Measurements from ENCODE around the gene EIF3J.
"Not testable (repeated sequence)": the region's sequence is repeated elsewhere in the genome, so short reads cannot be mapped to it uniquely, and the experiment has no call there.

The EIF3J gene

DNA sequence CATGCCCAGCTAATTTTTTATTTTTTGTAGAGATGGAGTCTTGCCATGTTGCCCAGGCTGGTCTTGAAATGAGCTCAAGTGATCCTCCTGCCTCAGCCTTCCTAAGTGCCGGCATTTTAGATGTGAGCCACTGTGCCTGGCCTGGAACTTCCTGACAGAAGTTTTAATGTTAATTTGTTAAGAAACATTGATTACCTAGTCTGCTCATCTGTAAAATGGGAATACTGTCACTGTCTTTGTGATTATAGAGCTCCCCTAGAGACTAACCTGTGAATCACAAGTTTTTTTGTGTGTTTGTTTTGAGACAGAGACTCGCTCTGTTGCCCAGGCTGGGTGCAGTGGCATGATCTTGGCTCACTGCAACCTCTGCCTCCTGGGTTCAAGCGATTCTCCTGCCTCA is 4.3 kb upstream of the EIF3J start:
- no peak overlapping the region for H3K27ac Mint-ChIP-seq
- DNase-seq (no peak), ATAC-seq (no peak)
- peaks cover 6% of the 10 kb centered on the region for H3K36me3 Mint-ChIP-seq (ENCODE audit: low read depth)
- H3K4me3 Mint-ChIP-seq = no peak overlapping the region
- H3K27me3 Mint-ChIP-seq = no peaks in the 10 kb centered on the region
- no peaks in the 10 kb centered on the region for H3K9me3 Mint-ChIP-seq
- peaks cover 16% of the 10 kb centered on the region for H3K4me1 Mint-ChIP-seq

- Mint-ChIP-seq H3K9me3 (no peaks in the 10 kb centered on the region), H3K36me3 (ENCODE audit: low read depth) (peaks cover 20% of the 10 kb centered on the region), H3K27ac (peak overlapping the region; percentile 57), H3K4me1 (peaks cover 32% of the 10 kb centered on the region), H3K27me3 (no peaks in the 10 kb centered on the region), H3K4me3 (peak overlapping the region; percentile 97)
- ATAC-seq (no peak), DNase-seq (no peak)
These were observed 1.9 kb upstream of the EIF3J start for GRCh38 chr15:44535092-44535491.

GRCh38 chr15:44535523-44536301 is 1.2 kb upstream of the EIF3J start:
- peaks cover 26% of the 10 kb centered on the region for H3K36me3 Mint-ChIP-seq (ENCODE audit: low read depth)
- peak overlapping the region; percentile 96 for H3K27ac Mint-ChIP-seq
- H3K4me1 Mint-ChIP-seq = peaks cover 38% of the 10 kb centered on the region
- DNase-seq = peak; percentile 50
- ATAC-seq = no peak
- no peaks in the 10 kb centered on the region for H3K9me3 Mint-ChIP-seq
- peak overlapping the region; percentile 97 for H3K4me3 Mint-ChIP-seq
- H3K27me3 Mint-ChIP-seq = no peaks in the 10 kb centered on the region

- DNase-seq (peak; percentile 76), ATAC-seq (peak; percentile 71)
- Mint-ChIP-seq H3K27me3 (no peaks in the 10 kb centered on the region), H3K36me3 (ENCODE audit: low read depth) (peaks cover 33% of the 10 kb centered on the region), H3K27ac (peak overlapping the region; percentile 96), H3K4me1 (peaks cover 45% of the 10 kb centered on the region), H3K4me3 (peak overlapping the region; percentile 97), H3K9me3 (no peaks in the 10 kb centered on the region)
These were observed 515 bp upstream of the EIF3J start for GRCh38 chr15:44536302-44536961.

DNA sequence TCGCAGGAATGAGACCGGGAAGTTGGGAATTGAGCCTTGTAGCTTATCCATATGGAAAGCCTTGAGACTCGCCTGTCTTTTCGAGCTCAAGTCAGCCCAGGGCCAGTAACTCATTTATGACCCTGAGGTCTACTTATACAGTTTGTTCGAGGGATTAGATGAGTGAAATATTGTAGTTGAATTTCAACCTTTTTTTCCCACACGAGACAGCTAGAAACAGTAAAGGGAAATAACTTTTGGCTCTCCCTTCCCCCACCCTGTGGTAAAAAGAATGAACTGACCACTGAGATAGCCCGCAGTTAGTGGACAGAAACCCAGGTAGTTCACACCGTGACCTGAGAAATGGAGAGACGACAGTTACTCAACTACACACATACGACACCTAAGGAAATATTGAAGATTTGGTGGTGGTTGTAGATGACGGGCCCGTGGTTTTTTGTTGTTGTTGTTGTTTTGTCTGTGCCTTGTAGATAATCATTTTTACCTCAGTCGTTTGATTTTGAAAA is 841 bp downstream of the EIF3J start:
- ATAC-seq = no peak
- peak; percentile 20 for DNase-seq
- peaks cover 59% of the 10 kb centered on the region for H3K4me1 Mint-ChIP-seq
- H3K36me3 Mint-ChIP-seq (ENCODE audit: low read depth) = peaks cover 44% of the 10 kb centered on the region
- H3K27me3 Mint-ChIP-seq = no peaks in the 10 kb centered on the region
- peak overlapping the region; percentile 97 for H3K4me3 Mint-ChIP-seq
- peak overlapping the region; percentile 96 for H3K27ac Mint-ChIP-seq
- H3K9me3 Mint-ChIP-seq = no peaks in the 10 kb centered on the region

- Mint-ChIP-seq H3K27me3 (no peaks in the 10 kb centered on the region), H3K4me1 (peaks cover 76% of the 10 kb centered on the region), H3K36me3 (ENCODE audit: low read depth) (peaks cover 53% of the 10 kb centered on the region), H3K4me3 (peak overlapping the region; percentile 27), H3K27ac (peak overlapping the region; percentile 8), H3K9me3 (no peaks in the 10 kb centered on the region)
- DNase-seq = no peak
- ATAC-seq = no peak
These were observed 4.5 kb downstream of the EIF3J start for GRCh38 chr15:44541282-44541958.

DNA sequence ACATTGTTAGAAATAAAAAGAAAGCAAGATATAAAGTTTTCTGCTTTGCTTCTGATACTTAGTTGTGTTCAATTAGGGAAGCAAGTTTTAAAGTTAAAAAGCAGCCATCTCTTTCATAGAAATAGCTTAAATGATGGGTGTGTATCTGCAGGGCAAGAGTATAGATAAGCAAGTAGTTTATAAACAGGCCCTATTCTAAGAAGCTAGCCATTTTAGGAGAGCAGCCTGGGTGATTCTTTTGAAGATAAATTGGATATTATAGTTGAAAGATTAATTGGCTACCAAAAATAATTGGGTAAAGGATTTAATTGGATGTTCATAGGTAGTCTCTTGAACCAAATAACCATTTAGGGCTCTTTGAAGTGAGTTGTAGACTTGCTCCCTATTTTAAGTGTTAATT is 5.6 kb downstream of the EIF3J start:
- no peaks in the 10 kb centered on the region for H3K27me3 Mint-ChIP-seq
- peaks cover 83% of the 10 kb centered on the region for H3K4me1 Mint-ChIP-seq
- H3K36me3 Mint-ChIP-seq (ENCODE audit: low read depth) = peaks cover 58% of the 10 kb centered on the region
- DNase-seq (no peak), ATAC-seq (no peak)
- no peaks in the 10 kb centered on the region for H3K9me3 Mint-ChIP-seq
- no peak overlapping the region for H3K27ac Mint-ChIP-seq
- H3K4me3 Mint-ChIP-seq = no peak overlapping the region

DNA sequence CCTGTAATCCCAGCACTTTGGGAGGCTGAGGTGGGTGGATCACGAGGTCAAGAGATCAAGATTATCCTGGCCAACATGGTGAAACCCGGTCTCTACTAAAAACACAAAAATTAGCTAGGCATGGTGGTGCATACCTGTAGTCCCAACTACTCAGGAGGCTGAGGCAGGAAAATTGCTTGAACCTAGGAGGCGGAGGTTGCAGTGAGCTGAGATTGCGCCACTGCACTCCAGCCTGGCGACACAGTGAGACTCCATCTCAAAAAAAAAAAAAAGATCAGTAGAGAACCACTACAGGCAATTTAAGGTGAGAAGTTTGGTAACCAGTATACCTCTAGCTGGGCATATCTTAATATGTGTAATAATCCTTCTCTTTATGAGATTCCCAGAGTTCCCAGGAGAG is 7.8 kb downstream of the EIF3J start:
- Mint-ChIP-seq H3K36me3 (ENCODE audit: low read depth) (peaks cover 57% of the 10 kb centered on the region), H3K4me1 (peaks cover 81% of the 10 kb centered on the region), H3K4me3 (peak overlapping the region; percentile 42)
- H3K9me3 Mint-ChIP-seq, H3K27ac Mint-ChIP-seq, ATAC-seq, H3K27me3 Mint-ChIP-seq, DNase-seq: not testable (repeated sequence)

- peaks cover 79% of the 10 kb centered on the region for H3K4me1 Mint-ChIP-seq
- DNase-seq (peak; percentile 32), ATAC-seq (peak; percentile 98)
- peaks cover 57% of the 10 kb centered on the region for H3K36me3 Mint-ChIP-seq (ENCODE audit: low read depth)
- peak overlapping the region; percentile 94 for H3K27ac Mint-ChIP-seq
- no peaks in the 10 kb centered on the region for H3K9me3 Mint-ChIP-seq
- no peaks in the 10 kb centered on the region for H3K27me3 Mint-ChIP-seq
- peak overlapping the region; percentile 65 for H3K4me3 Mint-ChIP-seq
These were observed 9.2 kb downstream of the EIF3J start for GRCh38 chr15:44545913-44546802.

GRCh38 chr15:44549152-44549551 is 12.2 kb downstream of the EIF3J start:
- H3K36me3 Mint-ChIP-seq (ENCODE audit: low read depth) = peaks cover 44% of the 10 kb centered on the region
- not testable (repeated sequence) for H3K4me3 Mint-ChIP-seq, H3K9me3 Mint-ChIP-seq, H3K27me3 Mint-ChIP-seq, H3K27ac Mint-ChIP-seq, ATAC-seq, DNase-seq
- H3K4me1 Mint-ChIP-seq = peaks cover 52% of the 10 kb centered on the region

DNA sequence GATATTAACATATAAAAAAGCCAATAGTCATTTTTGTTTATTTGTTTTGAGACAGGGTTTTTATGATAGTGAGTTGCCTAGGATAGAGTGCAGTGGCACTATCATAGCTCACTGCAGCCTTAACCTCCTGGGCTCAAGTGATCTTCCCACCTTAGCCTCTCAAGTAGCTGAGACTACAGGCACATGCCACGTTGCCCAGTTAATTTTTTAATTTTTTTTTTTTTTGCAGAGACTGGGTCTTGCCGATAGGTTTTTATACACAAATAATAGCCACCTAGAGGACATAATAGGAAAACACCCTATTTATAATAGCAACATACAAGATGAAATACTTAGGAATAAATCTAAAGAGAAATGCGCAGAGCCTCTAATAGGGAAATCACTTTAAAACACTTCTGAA is 13.3 kb downstream of the EIF3J start:
- Mint-ChIP-seq H3K4me3 (no peak overlapping the region), H3K36me3 (ENCODE audit: low read depth) (peaks cover 52% of the 10 kb centered on the region), H3K27ac (no peak overlapping the region), H3K27me3 (no peaks in the 10 kb centered on the region), H3K4me1 (peaks cover 54% of the 10 kb centered on the region), H3K9me3 (no peaks in the 10 kb centered on the region)
- no peak for DNase-seq
- ATAC-seq = no peak

DNA sequence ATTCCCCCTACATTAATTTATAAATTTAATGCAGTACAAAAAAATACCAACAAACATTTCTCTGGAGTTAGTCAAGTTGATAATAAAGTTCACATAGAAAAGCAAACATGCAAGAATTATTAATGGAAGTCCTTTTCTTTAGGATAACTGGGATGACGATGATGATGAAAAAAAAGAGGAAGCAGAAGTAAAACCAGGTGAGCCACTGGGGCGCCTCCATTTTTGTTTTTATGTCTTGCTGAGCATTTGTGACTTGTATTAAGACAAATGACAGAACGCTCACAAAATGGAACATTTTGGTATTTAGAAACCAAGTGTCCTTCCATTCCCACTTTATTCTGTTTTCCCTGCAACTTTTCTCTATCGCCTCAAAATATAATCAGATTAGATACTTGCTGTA is 13.8 kb downstream of the EIF3J start:
- H3K4me3 Mint-ChIP-seq = no peak overlapping the region
- H3K36me3 Mint-ChIP-seq (ENCODE audit: low read depth) = peaks cover 57% of the 10 kb centered on the region
- ATAC-seq (no peak), DNase-seq (no peak)
- no peak overlapping the region for H3K27ac Mint-ChIP-seq
- no peaks in the 10 kb centered on the region for H3K9me3 Mint-ChIP-seq
- H3K4me1 Mint-ChIP-seq = peaks cover 51% of the 10 kb centered on the region
- H3K27me3 Mint-ChIP-seq = no peaks in the 10 kb centered on the region

DNA sequence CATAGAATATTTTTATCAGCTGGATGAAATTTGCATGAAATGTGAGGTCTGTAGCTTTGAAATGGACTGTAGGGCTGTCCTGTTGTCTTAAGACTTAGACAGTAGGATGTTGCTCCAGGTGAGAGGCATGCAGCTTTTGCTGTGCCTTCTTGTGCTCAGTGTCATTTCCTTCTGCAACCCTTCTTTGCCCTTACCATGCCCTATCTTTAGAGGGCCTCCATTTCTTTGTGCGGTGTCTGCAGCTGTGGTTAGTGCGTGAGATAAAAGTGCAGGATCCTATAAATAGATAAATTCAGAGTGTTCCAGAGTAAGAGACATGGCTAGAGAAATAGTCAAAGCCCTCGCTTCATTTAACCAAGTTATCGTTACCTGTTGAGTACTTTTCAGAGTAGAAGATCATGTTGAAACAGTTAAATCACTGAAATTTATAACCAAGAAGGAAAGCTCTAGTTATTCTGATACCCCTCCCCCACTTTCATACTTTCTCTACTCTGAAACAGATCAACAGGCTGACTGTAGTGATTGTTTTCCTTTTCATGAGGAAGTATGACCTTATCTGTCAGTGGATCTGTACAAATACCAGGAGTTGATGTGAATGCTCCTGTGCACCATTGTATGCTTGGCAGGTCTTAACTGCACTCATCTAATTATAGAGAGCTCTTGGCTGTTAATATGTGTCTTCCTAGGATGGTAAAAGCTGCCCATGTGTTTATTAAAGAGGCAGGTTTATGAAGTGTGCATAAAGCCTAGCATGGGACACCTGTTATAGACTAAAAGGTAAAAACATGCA is 18.2 kb downstream of the EIF3J start:
- Mint-ChIP-seq H3K36me3 (ENCODE audit: low read depth) (peaks cover 54% of the 10 kb centered on the region), H3K27me3 (no peaks in the 10 kb centered on the region), H3K4me1 (peaks cover 29% of the 10 kb centered on the region), H3K27ac (peak overlapping the region; percentile 50), H3K4me3 (no peak overlapping the region), H3K9me3 (no peaks in the 10 kb centered on the region)
- ATAC-seq (no peak), DNase-seq (no peak)

All from activated naive CD8-positive, alpha-beta T cell treated with anti-CD3 and anti-CD28 coated beads, Interleukin-2, amount 50 U/mL, for 24 hours (primary cell).